HFFc6 (cell line): ENCODE results near the gene ZDHHC1. TPM values are rescaled to one million over a fixed set of nuclear protein-coding genes. Genes with fewer than 3 reads are reported as not detected.

Experiments used
- DNase-seq: peaks from one replicate; pipeline ENCODE4 v3.0.0-alpha.2; 2018
- H3K27ac Mint-ChIP-seq: 2 replicates; pipeline ENCODE4 v1.8.0; 2020; ENCODE audit warnings: mild to moderate bottlenecking, mixed read lengths
- H3K27me3 Mint-ChIP-seq: 2 replicates; pipeline ENCODE4 v1.8.0; 2021; ENCODE audit warnings: mild to moderate bottlenecking, moderate library complexity, mixed read lengths; ENCODE audit not compliant: insufficient read depth
- H3K36me3 Mint-ChIP-seq: 2 replicates; pipeline ENCODE4 v1.8.0; 2021; ENCODE audit warnings: low read depth, mixed read lengths
- H3K4me1 Mint-ChIP-seq: 2 replicates; pipeline ENCODE4 v1.8.0; 2020; ENCODE audit warnings: low read depth, mixed read lengths
- H3K4me3 Mint-ChIP-seq: 2 replicates; pipeline ENCODE4 v1.8.0; 2020; ENCODE audit warnings: mild to moderate bottlenecking, moderate library complexity, mixed read lengths
- H3K9me3 Mint-ChIP-seq: 2 replicates; pipeline ENCODE4 v1.8.0; 2020; ENCODE audit warnings: mild to moderate bottlenecking, mixed read lengths
- CTCF ChIP-seq: fragments of 200-600 bp; sonication (generic); IDR thresholded peaks from 2 replicates; pipeline ENCODE4 v1.5.0; 2021; ENCODE audit warnings: antibody characterized with exemption, mild to moderate bottlenecking
- total RNA-seq, 6 experiments: library from RNA; stranded (reverse); fragmentation: NEBNext Ultra II Directional; extraction: Animal tissue kit (Norgen Biotek cat#: 25700); gene quantifications; 2 replicates in 1 of 6; 3 replicates in 5 of 6; pipeline ENCODE4 v1.2.3, GENCODE V29; 2021

Gene ZDHHC1
- total RNA-seq, 6 experiments from 2014 or later, result 2.1 to 5.4 (median 2.8) TPM

GRCh38 chr16:67425580-67425979, 9.3 kb upstream of the ZDHHC1 start:
- peaks cover 38% of the 10 kb centered on the region for H3K27me3 Mint-ChIP-seq
- DNase-seq, result no peak

GRCh38 chr16:67425061-67425460, 8.8 kb upstream of the ZDHHC1 start:
- TF ChIP-seq CTCF, result 0 out of 2 replicates have a peak, but pooled peaks have one; percentile 13
- DNase-seq, result no peak
- H3K36me3 Mint-ChIP-seq, result no peaks in the 10 kb centered on the region
- peaks cover 34% of the 10 kb centered on the region for H3K27me3 Mint-ChIP-seq
- no peak overlapping the region for H3K4me3 Mint-ChIP-seq
- no peaks in the 10 kb centered on the region for H3K9me3 Mint-ChIP-seq
- H3K27ac Mint-ChIP-seq, result no peak overlapping the region
- no peaks in the 10 kb centered on the region; the same call in 1 of the 2 replicates for H3K4me1 Mint-ChIP-seq

More at GRCh38 chr16:67425580-67425979, 9.3 kb upstream of the ZDHHC1 start:
- Mint-ChIP-seq H3K27ac (no peak overlapping the region), H3K9me3 (no peaks in the 10 kb centered on the region), H3K4me1 (no peaks in the 10 kb centered on the region; the same call in 1 of the 2 replicates), H3K36me3 (no peaks in the 10 kb centered on the region), H3K4me3 (no peak overlapping the region)
- no peak for TF ChIP-seq CTCF

- DNase-seq, result no peak
- no peak for TF ChIP-seq CTCF
- H3K9me3 Mint-ChIP-seq, result no peaks in the 10 kb centered on the region
Observed at GRCh38 chr16:67424261-67424615, 8.0 kb upstream of the ZDHHC1 start.

GRCh38 chr16:67423611-67424260, 7.5 kb upstream of the ZDHHC1 start:
- H3K27ac Mint-ChIP-seq, result no peak overlapping the region
- H3K36me3 Mint-ChIP-seq, result no peaks in the 10 kb centered on the region
- no peak for DNase-seq
- peaks cover 8% of the 10 kb centered on the region for H3K4me1 Mint-ChIP-seq
- peaks cover 25% of the 10 kb centered on the region for H3K27me3 Mint-ChIP-seq
- TF ChIP-seq CTCF, result no peak
- H3K4me3 Mint-ChIP-seq, result no peak overlapping the region
- no peaks in the 10 kb centered on the region for H3K9me3 Mint-ChIP-seq

More at GRCh38 chr16:67424261-67424615, 8.0 kb upstream of the ZDHHC1 start:
- H3K27ac Mint-ChIP-seq, result no peak overlapping the region
- peaks cover 30% of the 10 kb centered on the region for H3K27me3 Mint-ChIP-seq
- H3K4me3 Mint-ChIP-seq, result no peak overlapping the region
- H3K4me1 Mint-ChIP-seq, result peaks cover 7% of the 10 kb centered on the region
- H3K36me3 Mint-ChIP-seq, result no peaks in the 10 kb centered on the region

- Mint-ChIP-seq H3K27ac (no peak overlapping the region), H3K9me3 (no peaks in the 10 kb centered on the region), H3K36me3 (no peaks in the 10 kb centered on the region), H3K27me3 (peaks cover 21% of the 10 kb centered on the region), H3K4me1 (peaks cover 8% of the 10 kb centered on the region), H3K4me3 (no peak overlapping the region)
- no peak for DNase-seq
- TF ChIP-seq CTCF, result no peak
Observed at GRCh38 chr16:67423015-67423414, 6.7 kb upstream of the ZDHHC1 start.
